HepG2 (cell line): ENCODE measurements around the gene CHKA. TPM values are rescaled to one million over a fixed set of nuclear protein-coding genes. Genes with fewer than 3 reads are reported as not detected.
A peak's percentile ranks its signal among the peaks of the same experiment; 100 is the strongest.

ENCODE experiments used
- CBX1 ChIP-seq: IDR thresholded peaks from one replicate; pipeline ENCODE4 v1.6.1; 2016; ENCODE audit warnings: antibody characterized with exemption, low read depth
- EHMT2 ChIP-seq: fragments of 200-600 bp; sonication (generic); IDR thresholded peaks from 2 replicates; pipeline ENCODE4 v1.7.0; 2017; ENCODE audit warnings: antibody characterized with exemption, low read depth, low read length, borderline replicate concordance
- FOXO1 ChIP-seq: sonication (generic); formaldehyde crosslinking; IDR thresholded peaks from 2 replicates; pipeline ENCODE4 v1.4.0; 2020; ENCODE audit warnings: missing genetic modification reagents
- LCORL ChIP-seq, 2 experiments: fragments of 450-650 bp in 1 of 2; sonication (generic) in 1 of 2; formaldehyde crosslinking in 1 of 2; IDR thresholded peaks; 2 replicates each; pipeline versions ENCODE4 v1.5.0 to v1.6.1; 2017 to 2020; ENCODE audit warnings: antibody characterized with exemption in 1 of 2, missing genetic modification reagents in 1 of 2
- MYC ChIP-seq: sonication (generic); formaldehyde crosslinking; IDR thresholded peaks from 2 replicates; pipeline ENCODE4 v1.9.0; 2021; ENCODE audit warnings: missing genetic modification reagents, borderline replicate concordance
- NCOR1 ChIP-seq: fragments of 200-600 bp; sonication (generic); IDR thresholded peaks from 2 replicates; pipeline ENCODE4 v1.7.0; 2017; ENCODE audit warnings: antibody characterized with exemption, low read length, borderline replicate concordance
- NFATC3 ChIP-seq: sonication (generic); formaldehyde crosslinking; IDR thresholded peaks from 2 replicates; pipeline ENCODE4 v1.5.1; 2020; ENCODE audit warnings: mild to moderate bottlenecking, missing genetic modification reagents
- NR2C2 ChIP-seq: sonication (generic); formaldehyde crosslinking; IDR thresholded peaks from 2 replicates; pipeline ENCODE4 v1.4.0; 2020; ENCODE audit warnings: missing genetic modification reagents, mild to moderate bottlenecking, moderate library complexity, borderline replicate concordance
- RAD51 ChIP-seq: fragments of 450-650 bp; IDR thresholded peaks from 2 replicates; pipeline ENCODE4 v1.6.1; 2016; ENCODE audit warnings: borderline replicate concordance
- RBAK ChIP-seq: sonication (generic); formaldehyde crosslinking; IDR thresholded peaks from 2 replicates; pipeline ENCODE4 v1.5.1; 2020; ENCODE audit warnings: mild to moderate bottlenecking, missing genetic modification reagents
- REPIN1 ChIP-seq: sonication (generic); formaldehyde crosslinking; IDR thresholded peaks from 2 replicates; pipeline ENCODE4 v1.8.0; 2022; ENCODE audit warnings: missing genetic modification reagents, low read depth, mild to moderate bottlenecking, borderline replicate concordance
- RORA ChIP-seq: sonication (generic); formaldehyde crosslinking; IDR thresholded peaks from 2 replicates; pipeline ENCODE4 v1.5.0; 2020; ENCODE audit warnings: mild to moderate bottlenecking, missing genetic modification reagents, moderate library complexity
- STAT5B ChIP-seq: sonication (generic); formaldehyde crosslinking; IDR thresholded peaks from 2 replicates; pipeline ENCODE4 v1.4.0; 2020; ENCODE audit warnings: missing genetic modification reagents
- YEATS2 ChIP-seq: sonication (generic); formaldehyde crosslinking; IDR thresholded peaks from 2 replicates; pipeline ENCODE4 v1.4.0; 2020; ENCODE audit warnings: missing genetic modification reagents, borderline replicate concordance
- ZBTB42 ChIP-seq: sonication (generic); formaldehyde crosslinking; IDR thresholded peaks from 2 replicates; pipeline ENCODE4 v1.5.0; 2020; ENCODE audit warnings: mild to moderate bottlenecking, missing genetic modification reagents
- ZFYVE20 ChIP-seq: sonication (generic); formaldehyde crosslinking; IDR thresholded peaks from 2 replicates; pipeline ENCODE4 v1.8.0; 2023; ENCODE audit warnings: low read depth, mild to moderate bottlenecking, moderate library complexity, missing genetic modification reagents, borderline replicate concordance
- ZNF101 ChIP-seq: sonication (generic); formaldehyde crosslinking; IDR thresholded peaks from 2 replicates; pipeline ENCODE4 v1.4.0; 2020; ENCODE audit warnings: mild to moderate bottlenecking, low read depth, missing genetic modification reagents, borderline replicate concordance
- ZNF121 ChIP-seq: sonication (generic); formaldehyde crosslinking; IDR thresholded peaks from 2 replicates; pipeline ENCODE4 v1.5.0; 2020; ENCODE audit warnings: mild to moderate bottlenecking, missing genetic modification reagents
- ZNF230 ChIP-seq: sonication (generic); formaldehyde crosslinking; IDR thresholded peaks from 2 replicates; pipeline ENCODE4 v1.4.0; 2020; ENCODE audit warnings: mild to moderate bottlenecking, missing genetic modification reagents
- ZNF264 ChIP-seq: sonication (generic); formaldehyde crosslinking; IDR thresholded peaks from 2 replicates; pipeline ENCODE4 v1.4.0; 2020; ENCODE audit warnings: missing genetic modification reagents
- ZNF550 ChIP-seq: sonication (generic); formaldehyde crosslinking; IDR thresholded peaks from 2 replicates; pipeline ENCODE4 v1.4.0; 2020; ENCODE audit warnings: mild to moderate bottlenecking, missing genetic modification reagents, borderline replicate concordance
- ZSCAN20 ChIP-seq: sonication (generic); formaldehyde crosslinking; IDR thresholded peaks from 2 replicates; pipeline ENCODE4 v1.4.0; 2020; ENCODE audit warnings: missing genetic modification reagents, mild to moderate bottlenecking, borderline replicate concordance
- polyA plus RNA-seq, 8 experiments: library from polyadenylated mRNA; depleted of rRNA in 3 of 8; stranded (reverse) in 7 of 8; unstranded in 1 of 8; fragments of >200 nt; fragmentation: Illumina TruSeq in 4 of 8; extraction: Trizol in 4 of 8; gene quantifications; 2 replicates each; pipeline versions ENCODE4 v1.2.1 to v1.2.3, GENCODE V29; 2011 to 2016; ENCODE audit warnings: low read depth in 4 of 8, missing spikeins in 1 of 8, mixed read lengths in 1 of 8; ENCODE audit not compliant: insufficient read depth in 1 of 8
- total RNA-seq, 5 experiments: library from RNA; depleted of rRNA; stranded (reverse); fragments of >200 nt; fragmentation: Illumina TruSeq; extraction: Trizol; gene quantifications; 2 replicates each; pipeline ENCODE4 v1.2.3, GENCODE V29; 2016; ENCODE audit warnings: low read depth in 1 of 5
- TF ChIP-seq, protein P1 (sequence below): sonication (generic); formaldehyde crosslinking; conservative IDR thresholded peaks from 2 replicates; pipeline ENCODE4 v1.8.0; 2022; ENCODE audit warnings: mild to moderate bottlenecking, moderate library complexity, missing genetic modification reagents
- TF ChIP-seq, protein P2 (sequence below): sonication (generic); formaldehyde crosslinking; IDR thresholded peaks from 2 replicates; pipeline ENCODE4 v1.8.1; 2023; ENCODE audit warnings: missing genetic modification reagents, inconsistent platforms, borderline replicate concordance

CHKA gene
- total and polyA plus RNA-seq, 2 of the 13 experiments (the other 11 are each of a cell fraction or from before 2014, with no cell fraction given), result 71.6 to 92.7 TPM

DNA sequence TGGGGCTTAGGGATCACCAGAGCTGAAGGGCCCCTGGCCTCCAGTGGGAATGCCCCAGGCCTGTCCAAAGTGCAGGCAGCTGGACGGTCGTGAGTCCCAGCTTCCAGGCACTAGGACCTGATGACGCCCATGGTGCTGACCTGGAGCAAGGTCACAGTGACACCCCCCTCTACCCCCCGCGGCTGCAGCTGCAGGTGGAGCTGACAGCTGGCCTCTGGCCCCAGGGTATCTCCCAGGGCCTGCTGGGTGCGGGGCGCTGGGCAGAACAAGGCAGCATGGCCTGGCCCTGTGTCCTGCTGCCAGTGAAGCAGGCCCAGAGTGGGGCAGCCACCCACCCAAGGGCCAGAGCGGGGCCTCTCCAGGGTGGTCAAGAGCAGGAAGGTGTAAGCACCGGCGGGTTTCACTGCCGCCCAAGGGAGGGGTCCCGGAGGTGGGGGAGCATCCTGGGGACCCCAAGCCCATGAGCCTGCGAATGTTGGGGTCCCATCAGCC is 82.9 kb downstream of the CHKA start (continued):
- TF ChIP-seq RORA (CRISPR knock-in tag), result no peak
- peak; percentile 88; the same call in 1 of the 2 replicates for TF ChIP-seq ZNF230 (CRISPR knock-in tag)
- TF ChIP-seq NCOR1, result peak; percentile 88
- TF ChIP-seq EHMT2, result no peak; the same call in 1 of the 2 replicates
- peak; percentile 86 for TF ChIP-seq REPIN1 (CRISPR knock-in tag)
- peak; percentile 96; the same call in 1 of the 2 replicates for TF ChIP-seq ZBTB42 (CRISPR knock-in tag)
- peak; percentile 94 for TF ChIP-seq NR2C2 (CRISPR knock-in tag)
- peak; percentile 75 for TF ChIP-seq STAT5B (CRISPR knock-in tag)
- peak; percentile 76 for TF ChIP-seq FOXO1 (CRISPR knock-in tag)
- no peak; the same call in 1 of the 2 replicates for TF ChIP-seq ZSCAN20 (CRISPR knock-in tag)
- TF ChIP-seq, protein P1, sequence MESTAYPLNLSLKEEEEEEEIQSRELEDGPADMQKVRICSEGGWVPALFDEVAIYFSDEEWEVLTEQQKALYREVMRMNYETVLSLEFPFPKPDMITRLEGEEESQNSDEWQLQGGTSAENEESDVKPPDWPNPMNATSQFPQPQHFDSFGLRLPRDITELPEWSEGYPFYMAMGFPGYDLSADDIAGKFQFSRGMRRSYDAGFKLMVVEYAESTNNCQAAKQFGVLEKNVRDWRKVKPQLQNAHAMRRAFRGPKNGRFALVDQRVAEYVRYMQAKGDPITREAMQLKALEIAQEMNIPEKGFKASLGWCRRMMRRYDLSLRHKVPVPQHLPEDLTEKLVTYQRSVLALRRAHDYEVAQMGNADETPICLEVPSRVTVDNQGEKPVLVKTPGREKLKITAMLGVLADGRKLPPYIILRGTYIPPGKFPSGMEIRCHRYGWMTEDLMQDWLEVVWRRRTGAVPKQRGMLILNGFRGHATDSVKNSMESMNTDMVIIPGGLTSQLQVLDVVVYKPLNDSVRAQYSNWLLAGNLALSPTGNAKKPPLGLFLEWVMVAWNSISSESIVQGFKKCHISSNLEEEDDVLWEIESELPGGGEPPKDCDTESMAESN (CRISPR knock-in tag), result peak; percentile 93
- peak; percentile 90 for TF ChIP-seq ZNF264
- no peak; the same call in 1 of the 2 replicates for TF ChIP-seq ZFYVE20 (CRISPR knock-in tag)
- TF ChIP-seq MYC, result peak; percentile 93
- TF ChIP-seq, protein P2, sequence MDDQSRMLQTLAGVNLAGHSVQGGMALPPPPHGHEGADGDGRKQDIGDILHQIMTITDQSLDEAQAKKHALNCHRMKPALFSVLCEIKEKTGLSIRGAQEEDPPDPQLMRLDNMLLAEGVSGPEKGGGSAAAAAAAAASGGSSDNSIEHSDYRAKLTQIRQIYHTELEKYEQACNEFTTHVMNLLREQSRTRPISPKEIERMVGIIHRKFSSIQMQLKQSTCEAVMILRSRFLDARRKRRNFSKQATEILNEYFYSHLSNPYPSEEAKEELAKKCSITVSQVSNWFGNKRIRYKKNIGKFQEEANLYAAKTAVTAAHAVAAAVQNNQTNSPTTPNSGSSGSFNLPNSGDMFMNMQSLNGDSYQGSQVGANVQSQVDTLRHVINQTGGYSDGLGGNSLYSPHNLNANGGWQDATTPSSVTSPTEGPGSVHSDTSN (CRISPR knock-in tag), result no peak
- TF ChIP-seq ZNF550 (CRISPR knock-in tag), result no peak
- TF ChIP-seq ZNF121 (CRISPR knock-in tag), result no peak; the same call in 1 of the 2 replicates
- TF ChIP-seq LCORL (IDR thresholded peaks at IDR 0.05), result no peak
- peak; percentile 98 for TF ChIP-seq LCORL (CRISPR knock-in tag; IDR thresholded peaks at IDR 0.05)
- 0 out of 2 replicates have a peak, but pooled peaks have one; percentile 23 for TF ChIP-seq RBAK (CRISPR knock-in tag)
- no peak for TF ChIP-seq RAD51
- TF ChIP-seq ZNF101, result no peak
- TF ChIP-seq CBX1, result peak; percentile 94
- 0 out of 2 replicates have a peak, but pooled peaks have one; percentile 61 for TF ChIP-seq YEATS2 (CRISPR knock-in tag)
- TF ChIP-seq NFATC3 (CRISPR knock-in tag), result no peak
